HepG2 (cell line): ENCODE measurements around the gene AP3B1. TPM values are rescaled to one million over a fixed set of nuclear protein-coding genes. Genes with fewer than 3 reads are reported as not detected.
A peak's percentile ranks its signal among the peaks of the same experiment; 100 is the strongest.

Experiments used
- ATAC-seq: fragments of 200-7000 bp; cut with Tn5 transposase; 3 replicates; pipeline ENCODE4 v1.9.1; 2020; ENCODE audit warnings: mild to moderate bottlenecking, moderate library complexity
- BruUV-seq: library from RNA; stranded (reverse); fragments of 400-500 nt; replicated peaks from 2 replicates; lab custom pipeline; 2021; lab: Mats Ljungman, UMichigan
- CTCF ChIA-PET: fragments of 300-600 bp; formaldehyde crosslinking; extraction: SDS; loops from one replicate; lab custom pipeline; 2021; ENCODE audit warnings: low total read pairs, inconsistent platforms, low intra/inter-chr PET ratio; lab: Yijun Ruan, JAX
- POLR2A ChIA-PET: fragments of 350-600 bp; sonication (Branson Sonifier 250); formaldehyde crosslinking; loops from one replicate; lab custom pipeline; 2020; ENCODE audit warnings: antibody characterized with exemption, inconsistent platforms; lab: Yijun Ruan, JAX
- DNase-seq: peaks from one replicate; pipeline ENCODE4 v3.0.0-alpha.2; 2015; ENCODE audit warnings: low spot score
- FAIRE-seq: peaks from 3 replicates; lab custom pipeline; 2011; peaks lifted over from hg19 to GRCh38; lab: Jason Lieb, UNC
- H2AFZ ChIP-seq: one replicate; pipeline ENCODE4 v1.6.1; 2011; ENCODE audit warnings: low read length, inconsistent platforms
- H3K27ac ChIP-seq: fragments of 300-600 bp; 3 replicates; pipeline ENCODE4 v1.8.0; 2011; ENCODE audit warnings: mixed run types, mild to moderate bottlenecking, mixed read lengths, low read length, inconsistent platforms; ENCODE audit not compliant: insufficient read depth; ENCODE audit errors: extremely low read length
- H3K27me3 ChIP-seq, 2 experiments: fragments of 200-600 bp in 1 of 2; 2 replicates in 1 of 2; 3 replicates in 1 of 2; pipeline versions ENCODE4 v1.6.0 to v1.8.0; 2011; ENCODE audit warnings: low read length in 2 of 2, mild to moderate bottlenecking in 2 of 2, moderate library complexity in 2 of 2, inconsistent platforms in 1 of 2; ENCODE audit not compliant: insufficient read depth in 2 of 2, control insufficient read depth in 1 of 2
- H3K36me3 ChIP-seq, 2 experiments: fragments of 200-600 bp in 1 of 2; replicated peaks in 1 of 2; 2 replicates in 1 of 2; 3 replicates in 1 of 2; pipeline versions ENCODE4 v1.5.1 to v1.8.0; 2011; ENCODE audit warnings: low read length in 2 of 2, inconsistent platforms in 1 of 2; ENCODE audit not compliant: insufficient read depth in 2 of 2, control insufficient read depth in 1 of 2
- H3K4me1 ChIP-seq: 2 replicates; pipeline ENCODE4 v1.5.1; 2012; ENCODE audit warnings: low read length, inconsistent platforms; ENCODE audit not compliant: insufficient read depth
- H3K4me2 ChIP-seq: 2 replicates; pipeline ENCODE4 v1.6.0; 2011; ENCODE audit warnings: low read depth, low read length, inconsistent platforms
- H3K4me3 ChIP-seq, 3 experiments: fragments of 200-600 bp in 1 of 3; sonication (generic), shearing (Covaris generic) in 1 of 3; replicated peaks in 1 of 3; 2 replicates each; pipeline ENCODE4 v1.5.1; 2011 to 2016; ENCODE audit warnings: low read length in 3 of 3, inconsistent platforms in 2 of 3, low read depth in 2 of 3, mild to moderate bottlenecking in 2 of 3, control low read depth in 1 of 3, mixed read lengths in 1 of 3; ENCODE audit not compliant: insufficient read depth in 1 of 3
- H3K79me2 ChIP-seq: one replicate; pipeline ENCODE4 v1.6.1; 2011; ENCODE audit warnings: low read length, inconsistent platforms; ENCODE audit not compliant: insufficient read depth
- H3K9ac ChIP-seq: 2 replicates; pipeline ENCODE4 v1.6.0; 2011; ENCODE audit warnings: mild to moderate bottlenecking, low read depth, low read length, inconsistent platforms; ENCODE audit not compliant: insufficient read depth
- H3K9me3 ChIP-seq: 2 replicates; pipeline ENCODE4 v1.5.1; 2012; ENCODE audit warnings: mild to moderate bottlenecking, low read length
- H4K20me1 ChIP-seq: 2 replicates; pipeline ENCODE4 v1.6.0; 2011; ENCODE audit warnings: inconsistent platforms, mild to moderate bottlenecking, low read length, moderate library complexity; ENCODE audit not compliant: insufficient read depth
- ATF7-NPFF ChIP-seq: sonication (generic); formaldehyde crosslinking; IDR thresholded peaks from 2 replicates; pipeline ENCODE4 v1.8.1; 2023; ENCODE audit warnings: mild to moderate bottlenecking, low read depth, missing genetic modification reagents, moderate library complexity
- BATF2 ChIP-seq: sonication (generic); formaldehyde crosslinking; IDR thresholded peaks from 2 replicates; pipeline ENCODE4 v1.8.0; 2022; ENCODE audit warnings: mild to moderate bottlenecking, missing genetic modification reagents, moderate library complexity
- MAF1 ChIP-seq: sonication (generic); formaldehyde crosslinking; IDR thresholded peaks from 2 replicates; pipeline ENCODE4 v1.5.0; 2020; ENCODE audit warnings: missing genetic modification reagents, borderline replicate concordance
- MNT ChIP-seq: fragments of 450-650 bp; IDR thresholded peaks from 2 replicates; pipeline ENCODE4 v1.6.1; 2016
- MTA3 ChIP-seq: sonication (generic); formaldehyde crosslinking; IDR thresholded peaks from 2 replicates; pipeline ENCODE4 v1.4.0; 2020; ENCODE audit warnings: missing genetic modification reagents
- MTF2 ChIP-seq: sonication (generic); formaldehyde crosslinking; IDR thresholded peaks from 2 replicates; pipeline ENCODE4 v1.5.0; 2020; ENCODE audit warnings: missing genetic modification reagents, borderline replicate concordance
- NONO ChIP-seq, 2 experiments: fragments of 450-650 bp in 1 of 2; sonication (generic) in 1 of 2; formaldehyde crosslinking in 1 of 2; IDR thresholded peaks in 1 of 2; conservative IDR thresholded peaks in 1 of 2; 2 replicates each; pipeline versions ENCODE4 v1.6.1 to v1.8.0; 2017 to 2022; ENCODE audit warnings: mild to moderate bottlenecking in 1 of 2, missing genetic modification reagents in 1 of 2, moderate library complexity in 1 of 2
- ZNF546 ChIP-seq: sonication (generic); formaldehyde crosslinking; conservative IDR thresholded peaks from 2 replicates; pipeline ENCODE4 v1.8.1; 2023; ENCODE audit warnings: mild to moderate bottlenecking, missing genetic modification reagents
- ZNF598 ChIP-seq: sonication (generic); formaldehyde crosslinking; IDR thresholded peaks from 2 replicates; pipeline ENCODE4 v1.5.1; 2020; ENCODE audit warnings: mild to moderate bottlenecking, missing genetic modification reagents, borderline replicate concordance
- ZNF629 ChIP-seq: sonication (generic); formaldehyde crosslinking; conservative IDR thresholded peaks from 2 replicates; pipeline ENCODE4 v1.5.0; 2020; ENCODE audit warnings: missing genetic modification reagents
- ZNF7 ChIP-seq: IDR thresholded peaks from 2 replicates; pipeline ENCODE4 v1.6.1; 2016; ENCODE audit warnings: missing biosample characterization, missing genetic modification reagents
- ZSCAN30 ChIP-seq: sonication (generic); formaldehyde crosslinking; IDR thresholded peaks from 2 replicates; pipeline ENCODE4 v1.5.0; 2020; ENCODE audit warnings: mild to moderate bottlenecking, missing genetic modification reagents
- WGBS: methylation state at CpG from one replicate; pipeline ENCODE4 v1.1.6; 2017; ENCODE audit warnings: low lambda C conversion rate; 5-methylcytosine and 5-hydroxymethylcytosine counted together
- in situ Hi-C: cut with HindIII; loops from 2 replicates; pipeline ENCODE4 v1.10.0; 2017; ENCODE audit warnings: low pct_unique_long_range_greater_than_20kb; ENCODE audit not compliant: extremely low pct_ligation_motif_present
- intact Hi-C: fragments of 100-400 bp; cut with micrococcal nuclease; formaldehyde crosslinking; loops from one replicate; pipeline ENCODE4 v1.10.0; 2022; ENCODE audit not compliant: unreplicated experiment
- polyA plus RNA-seq, 8 experiments: library from polyadenylated mRNA; depleted of rRNA in 3 of 8; stranded (reverse) in 7 of 8; unstranded in 1 of 8; fragments of >200 nt; fragmentation: Illumina TruSeq in 4 of 8; extraction: Trizol in 4 of 8; gene quantifications; 2 replicates each; pipeline versions ENCODE4 v1.2.1 to v1.2.3, GENCODE V29; 2011 to 2016; ENCODE audit warnings: low read depth in 4 of 8, missing spikeins in 1 of 8, mixed read lengths in 1 of 8; ENCODE audit not compliant: insufficient read depth in 1 of 8
- total RNA-seq, 5 experiments: library from RNA; depleted of rRNA; stranded (reverse); fragments of >200 nt; fragmentation: Illumina TruSeq; extraction: Trizol; gene quantifications; 2 replicates each; pipeline ENCODE4 v1.2.3, GENCODE V29; 2016; ENCODE audit warnings: low read depth in 1 of 5
- TF ChIP-seq, protein P1 (sequence below): sonication (generic); formaldehyde crosslinking; conservative IDR thresholded peaks from 2 replicates; pipeline ENCODE4 v1.4.0; 2020; ENCODE audit warnings: missing genetic modification reagents

AP3B1 gene
- total and polyA plus RNA-seq, 2 of the 13 experiments (the other 11 are each of a cell fraction or from before 2014, with no cell fraction given) = 37.7 to 51.2 TPM

- ChIA-PET POLR2A (no interaction called here), CTCF (no interaction called here)
- Histone ChIP-seq H3K9ac (no peak overlapping the region), H2AFZ (no peak overlapping the region), H3K27me3 (no peaks in the 10 kb centered on the region), H3K4me3 (no peak overlapping the region), H4K20me1 (peaks cover 4% of the 10 kb centered on the region; the same call in 1 of the 2 replicates), H3K36me3 (no peaks in the 10 kb centered on the region; a peak in 1 of 5 replicates), H3K9me3 (no peaks in the 10 kb centered on the region), H3K4me2 (no peak overlapping the region), H3K4me1 (peaks cover 24% of the 10 kb centered on the region), H3K79me2 (peaks cover 67% of the 10 kb centered on the region), H3K27ac (no peak overlapping the region)
- FAIRE-seq (no peak), ATAC-seq (no peak), DNase-seq (no peak)
- intact Hi-C loops (no loop called here), in situ Hi-C loops (no loop called here)
- TF ChIP-seq MNT (0 out of 2 replicates have a peak, but pooled peaks have one; percentile 11), ZNF629 (peak; percentile 53), MAF1 (CRISPR knock-in tag) (no peak)
- WGBS = 97% methylated on average over 5 of the region's 5 CpGs
- BruUV-seq = no TSS peak
These were observed 15.3 kb downstream of the AP3B1 start for GRCh38 chr5:78279194-78279593.

- DNase-seq (no peak), ATAC-seq (no peak), FAIRE-seq (no peak)
- intact Hi-C loops (no loop called here), in situ Hi-C loops (no loop called here)
- no peak overlapping the region for H3K4me3 ChIP-seq
- no peaks in the 10 kb centered on the region for H3K9me3 ChIP-seq
- no peak overlapping the region for H3K9ac ChIP-seq
- WGBS = 100% methylated on average over 1 of the region's 1 CpG
- no peak overlapping the region for H2AFZ ChIP-seq
- CTCF ChIA-PET = no interaction called here
- peaks cover 36% of the 10 kb centered on the region for H3K4me1 ChIP-seq
- H3K36me3 ChIP-seq = no peaks in the 10 kb centered on the region; a peak in 2 of 5 replicates
- peaks cover 4% of the 10 kb centered on the region; the same call in 1 of the 2 replicates for H4K20me1 ChIP-seq
- H3K27me3 ChIP-seq = no peaks in the 10 kb centered on the region
- peaks cover 66% of the 10 kb centered on the region for H3K79me2 ChIP-seq
- no TSS peak for BruUV-seq
- no peak overlapping the region for H3K4me2 ChIP-seq
- POLR2A ChIA-PET = no interaction called here
- no peak overlapping the region for H3K27ac ChIP-seq
- TF ChIP-seq ZNF598 (CRISPR knock-in tag) (no peak), ATF7-NPFF (CRISPR knock-in tag) (no peak), MTF2 (CRISPR knock-in tag) (no peak), NONO (IDR thresholded peaks at IDR 0.05) (no peak), NONO (CRISPR knock-in tag; conservative IDR thresholded peaks at IDR 0.05) (no peak), BATF2 (CRISPR knock-in tag) (no peak), ZNF546 (CRISPR knock-in tag) (no peak), ZSCAN30 (no peak), ZNF7 (CRISPR knock-in tag) (no peak), MTA3 (CRISPR knock-in tag) (no peak)
- TF ChIP-seq, protein P1, sequence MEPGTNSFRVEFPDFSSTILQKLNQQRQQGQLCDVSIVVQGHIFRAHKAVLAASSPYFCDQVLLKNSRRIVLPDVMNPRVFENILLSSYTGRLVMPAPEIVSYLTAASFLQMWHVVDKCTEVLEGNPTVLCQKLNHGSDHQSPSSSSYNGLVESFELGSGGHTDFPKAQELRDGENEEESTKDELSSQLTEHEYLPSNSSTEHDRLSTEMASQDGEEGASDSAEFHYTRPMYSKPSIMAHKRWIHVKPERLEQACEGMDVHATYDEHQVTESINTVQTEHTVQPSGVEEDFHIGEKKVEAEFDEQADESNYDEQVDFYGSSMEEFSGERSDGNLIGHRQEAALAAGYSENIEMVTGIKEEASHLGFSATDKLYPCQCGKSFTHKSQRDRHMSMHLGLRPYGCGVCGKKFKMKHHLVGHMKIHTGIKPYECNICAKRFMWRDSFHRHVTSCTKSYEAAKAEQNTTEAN (CRISPR knock-in tag) = no peak
These were observed 16.8 kb downstream of the AP3B1 start for GRCh38 chr5:78277715-78278114.
